ENCODE results near the gene ARHGAP23.

Gene ARHGAP23

GRCh38 chr17:38430316-38430715, 2.1 kb downstream of the ARHGAP23 start:
- H3K27ac ChIP-seq (ENCODE audit: low read depth, low read length): no peak overlapping the region
- H3K79me2 ChIP-seq (ENCODE audit: insufficient read depth, low read length): no peaks in the 10 kb centered on the region
- no peaks in the 10 kb centered on the region for H3K9me2 ChIP-seq (replicated peaks; ENCODE audit: insufficient read depth, low read length)
- H4K20me1 ChIP-seq (ENCODE audit: low read depth, low read length): no peaks in the 10 kb centered on the region
- no peaks in the 10 kb centered on the region for H3K9me3 ChIP-seq (ENCODE audit: insufficient read depth, low read length)
- no peak overlapping the region for H3K9ac ChIP-seq (ENCODE audit: low read length)
- H3F3A ChIP-seq (ENCODE audit: insufficient read depth): no peaks in the 10 kb centered on the region
- no peak overlapping the region for H3K4me2 ChIP-seq (ENCODE audit: low read depth, low read length, poor library complexity, severe bottlenecking)
- no peak overlapping the region for H2AFZ ChIP-seq (ENCODE audit: low read depth, low read length, severe bottlenecking)
- no peaks in the 10 kb centered on the region for H3K36me3 ChIP-seq (ENCODE audit: low read length)
- TF ChIP-seq EZH2phosphoT487 (conservative IDR thresholded peaks at IDR 0.05; ENCODE audit: low read length) (no peak), CTCF (IDR thresholded peaks at IDR 0.05; ENCODE audit: insufficient read depth, low read length, poor library complexity, severe bottlenecking) (no peak)
- H3K27me3 ChIP-seq (ENCODE audit: low read length): no peaks in the 10 kb centered on the region
- H3K4me3 ChIP-seq (ENCODE audit: insufficient read depth, low read length, poor library complexity, severe bottlenecking): no peak overlapping the region

GRCh38 chr17:38430822-38431221, 2.6 kb downstream of the ARHGAP23 start:
- no peak overlapping the region for H2AFZ ChIP-seq (ENCODE audit: low read depth, low read length, severe bottlenecking)
- no peak overlapping the region for H3K9ac ChIP-seq (ENCODE audit: low read length)
- no peaks in the 10 kb centered on the region for H3K27me3 ChIP-seq (ENCODE audit: low read length)
- H3K79me2 ChIP-seq (ENCODE audit: insufficient read depth, low read length): no peaks in the 10 kb centered on the region
- H3K4me3 ChIP-seq (ENCODE audit: insufficient read depth, low read length, poor library complexity, severe bottlenecking): no peak overlapping the region
- no peaks in the 10 kb centered on the region for H3F3A ChIP-seq (ENCODE audit: insufficient read depth)
- no peak overlapping the region for H3K4me2 ChIP-seq (ENCODE audit: low read depth, low read length, poor library complexity, severe bottlenecking)
- TF ChIP-seq EZH2phosphoT487 (conservative IDR thresholded peaks at IDR 0.05; ENCODE audit: low read length): no peak
- no peak for TF ChIP-seq CTCF (IDR thresholded peaks at IDR 0.05; ENCODE audit: insufficient read depth, low read length, poor library complexity, severe bottlenecking)
- H4K20me1 ChIP-seq (ENCODE audit: low read depth, low read length): no peaks in the 10 kb centered on the region
- H3K9me3 ChIP-seq (ENCODE audit: insufficient read depth, low read length): no peaks in the 10 kb centered on the region
- no peaks in the 10 kb centered on the region for H3K36me3 ChIP-seq (ENCODE audit: low read length)
- no peaks in the 10 kb centered on the region for H3K9me2 ChIP-seq (replicated peaks; ENCODE audit: insufficient read depth, low read length)
- no peak overlapping the region for H3K27ac ChIP-seq (ENCODE audit: low read depth, low read length)

- Histone ChIP-seq H3K9me3 (ENCODE audit: insufficient read depth, low read length) (no peaks in the 10 kb centered on the region), H3K9ac (ENCODE audit: low read length) (no peak overlapping the region), H3K79me2 (ENCODE audit: insufficient read depth, low read length) (no peaks in the 10 kb centered on the region), H3K4me2 (ENCODE audit: low read depth, low read length, poor library complexity, severe bottlenecking) (no peak overlapping the region), H3F3A (ENCODE audit: insufficient read depth) (no peaks in the 10 kb centered on the region), H3K4me3 (ENCODE audit: insufficient read depth, low read length, poor library complexity, severe bottlenecking) (no peak overlapping the region), H3K27ac (ENCODE audit: low read depth, low read length) (no peak overlapping the region), H3K36me3 (ENCODE audit: low read length) (no peaks in the 10 kb centered on the region), H3K27me3 (ENCODE audit: low read length) (no peaks in the 10 kb centered on the region), H4K20me1 (ENCODE audit: low read depth, low read length) (no peaks in the 10 kb centered on the region), H2AFZ (ENCODE audit: low read depth, low read length, severe bottlenecking) (no peak overlapping the region), H3K9me2 (replicated peaks; ENCODE audit: insufficient read depth, low read length) (no peaks in the 10 kb centered on the region)
- TF ChIP-seq CTCF (IDR thresholded peaks at IDR 0.05; ENCODE audit: insufficient read depth, low read length, poor library complexity, severe bottlenecking) (no peak), EZH2phosphoT487 (conservative IDR thresholded peaks at IDR 0.05; ENCODE audit: low read length) (no peak)
Observed at GRCh38 chr17:38431346-38432145, 3.3 kb downstream of the ARHGAP23 start.
